Endothelial cell of umbilical vein (primary cell): ENCODE measurements around the gene LMAN2L.

ENCODE experiments used
- EZH2 ChIP-seq: IDR thresholded peaks from 2 replicates; pipeline ENCODE4 v1.6.1; 2012; ENCODE audit warnings: borderline replicate concordance, low read depth, mild to moderate bottlenecking, moderate library complexity, low read length, inconsistent platforms; ENCODE audit not compliant: severe bottlenecking
- POLR2A ChIP-seq: IDR thresholded peaks from 2 replicates; pipeline ENCODE4 v1.6.1; 2012; ENCODE audit warnings: low read depth, mild to moderate bottlenecking, control low read depth, low read length
- TF ChIP-seq, protein P1 (sequence below), 2 donors: IDR thresholded peaks; 1 replicate in 1 of 2; 2 replicates in 1 of 2; pipeline ENCODE4 v1.5.1; 2011; ENCODE audit warnings: low read length in 2 of 2, mild to moderate bottlenecking in 2 of 2, moderate library complexity in 2 of 2, control low read depth in 1 of 2, inconsistent platforms in 1 of 2, low read depth in 1 of 2; ENCODE audit not compliant: insufficient read depth in 1 of 2; ENCODE audit errors: extremely low read depth in 1 of 2

DNA sequence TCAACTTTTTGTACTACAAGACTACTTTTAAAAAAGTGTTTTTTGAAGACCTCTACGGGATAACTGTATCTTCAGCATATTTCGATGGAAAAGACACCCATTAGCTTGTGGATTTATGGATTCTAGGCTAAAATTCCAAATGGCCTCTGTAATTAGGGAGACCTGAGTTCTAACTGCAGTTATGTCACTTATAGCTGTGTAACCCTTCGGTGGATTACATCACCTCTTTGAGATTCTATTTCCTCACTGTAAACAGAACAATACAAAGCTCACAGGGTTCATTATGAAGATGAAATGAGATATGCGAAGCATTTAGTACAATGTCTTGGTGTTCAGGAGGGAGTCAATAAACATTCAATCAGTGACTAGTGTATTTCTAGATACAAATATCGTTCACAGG, 24.2 kb downstream of the LMAN2L start:
- TF ChIP-seq EZH2: no peak
- TF ChIP-seq, protein P1, sequence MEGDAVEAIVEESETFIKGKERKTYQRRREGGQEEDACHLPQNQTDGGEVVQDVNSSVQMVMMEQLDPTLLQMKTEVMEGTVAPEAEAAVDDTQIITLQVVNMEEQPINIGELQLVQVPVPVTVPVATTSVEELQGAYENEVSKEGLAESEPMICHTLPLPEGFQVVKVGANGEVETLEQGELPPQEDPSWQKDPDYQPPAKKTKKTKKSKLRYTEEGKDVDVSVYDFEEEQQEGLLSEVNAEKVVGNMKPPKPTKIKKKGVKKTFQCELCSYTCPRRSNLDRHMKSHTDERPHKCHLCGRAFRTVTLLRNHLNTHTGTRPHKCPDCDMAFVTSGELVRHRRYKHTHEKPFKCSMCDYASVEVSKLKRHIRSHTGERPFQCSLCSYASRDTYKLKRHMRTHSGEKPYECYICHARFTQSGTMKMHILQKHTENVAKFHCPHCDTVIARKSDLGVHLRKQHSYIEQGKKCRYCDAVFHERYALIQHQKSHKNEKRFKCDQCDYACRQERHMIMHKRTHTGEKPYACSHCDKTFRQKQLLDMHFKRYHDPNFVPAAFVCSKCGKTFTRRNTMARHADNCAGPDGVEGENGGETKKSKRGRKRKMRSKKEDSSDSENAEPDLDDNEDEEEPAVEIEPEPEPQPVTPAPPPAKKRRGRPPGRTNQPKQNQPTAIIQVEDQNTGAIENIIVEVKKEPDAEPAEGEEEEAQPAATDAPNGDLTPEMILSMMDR (IDR thresholded peaks at IDR 0.05; ENCODE audit: extremely low read depth in 1 of 2, insufficient read depth in 1 of 2, low read depth in 1 of 2, low read length in 2 of 2): no peak
- no peak for TF ChIP-seq POLR2A
